Lung (tissue), 12 donors: ENCODE measurements around the gene GNA12. TPM values are rescaled to one million over a fixed set of nuclear protein-coding genes. Genes with fewer than 3 reads are reported as not detected.
A peak's percentile ranks its signal among the peaks of the same experiment; 100 is the strongest.

Source experiments
- ATAC-seq: fragments of 200-7000 bp; cut with Tn5 transposase; one replicate; pipeline ENCODE4 v1.9.1; 2020; ENCODE audit warnings: moderate number of reproducible peaks; ENCODE audit not compliant: insufficient read depth, low FRiP score
- DNase-seq, 3 donors: peaks; one replicate each; pipeline ENCODE4 v3.0.0-alpha.2; 2013 to 2017
- H3K27ac ChIP-seq, 2 donors: one replicate each; pipeline ENCODE4 v1.5.1; 2013; ENCODE audit warnings: mild to moderate bottlenecking in 2 of 2, moderate library complexity in 2 of 2, control low read depth in 1 of 2, inconsistent platforms in 1 of 2, low read depth in 1 of 2, low read length in 1 of 2
- H3K27me3 ChIP-seq, 3 donors: one replicate each; pipeline ENCODE4 v1.5.1; 2013; ENCODE audit warnings: low read length in 2 of 3; ENCODE audit not compliant: control insufficient read depth in 3 of 3, insufficient read depth in 3 of 3
- H3K36me3 ChIP-seq, 4 donors: one replicate each; pipeline ENCODE4 v1.5.1; 2013; ENCODE audit warnings: low read length in 4 of 4, mild to moderate bottlenecking in 1 of 4, moderate library complexity in 1 of 4; ENCODE audit not compliant: control insufficient read depth in 4 of 4, insufficient read depth in 4 of 4
- H3K4me1 ChIP-seq, 5 donors: one replicate each; pipeline ENCODE4 v1.5.1; 2013; ENCODE audit warnings: low read length in 5 of 5, mild to moderate bottlenecking in 2 of 5, moderate library complexity in 1 of 5; ENCODE audit not compliant: control insufficient read depth in 5 of 5, insufficient read depth in 5 of 5
- H3K4me3 ChIP-seq: one replicate; pipeline ENCODE4 v1.5.1; 2013; ENCODE audit warnings: mild to moderate bottlenecking, control low read depth, moderate library complexity
- H3K9ac ChIP-seq, 2 donors: one replicate each; pipeline ENCODE4 v1.5.1; 2013; ENCODE audit warnings: low read length in 2 of 2, control low read depth in 1 of 2; ENCODE audit not compliant: insufficient read depth in 1 of 2
- H3K9me3 ChIP-seq, 4 donors: one replicate each; pipeline ENCODE4 v1.5.1; 2013; ENCODE audit warnings: low read length in 3 of 4, mild to moderate bottlenecking in 1 of 4, moderate library complexity in 1 of 4; ENCODE audit not compliant: control insufficient read depth in 4 of 4, insufficient read depth in 3 of 4
- WGBS, 2 donors: extraction: QIAGEN DNeasy Blood & Tissue Kit; methylation state at CpG; one replicate each; pipeline ENCODE4 v1.1.7; 2013; 5-methylcytosine and 5-hydroxymethylcytosine counted together
- polyA plus RNA-seq, 2 donors: library from polyadenylated mRNA; stranded (reverse); fragments of 200-250 nt; gene quantifications; one replicate each; pipeline ENCODE4 v1.2.1, GENCODE V29; 2013
- total RNA-seq, 2 donors: library from RNA; depleted of rRNA in 1 of 2; stranded (reverse); fragments of >200 nt in 1 of 2; gene quantifications; one replicate each; pipeline ENCODE4 v1.2.1, GENCODE V29; 2014 to 2021
- TF ChIP-seq, protein P1 (sequence below): IDR thresholded peaks from 2 replicates; pipeline ENCODE4 v1.5.1; 2012; ENCODE audit warnings: mild to moderate bottlenecking; ENCODE audit errors: control extremely low read depth, extremely low read depth
- donor health status: control.
- donor health status: control.
- donor health status: Bipolar disorder and iron deficiency.
- donor health status: healthy.
- donor health status: DM: yes; HTN: yes; CAD: no.

GNA12 gene
- total and polyA plus RNA-seq, 4 donors = 11.0 to 51.9 (median 33.5) TPM

DNA sequence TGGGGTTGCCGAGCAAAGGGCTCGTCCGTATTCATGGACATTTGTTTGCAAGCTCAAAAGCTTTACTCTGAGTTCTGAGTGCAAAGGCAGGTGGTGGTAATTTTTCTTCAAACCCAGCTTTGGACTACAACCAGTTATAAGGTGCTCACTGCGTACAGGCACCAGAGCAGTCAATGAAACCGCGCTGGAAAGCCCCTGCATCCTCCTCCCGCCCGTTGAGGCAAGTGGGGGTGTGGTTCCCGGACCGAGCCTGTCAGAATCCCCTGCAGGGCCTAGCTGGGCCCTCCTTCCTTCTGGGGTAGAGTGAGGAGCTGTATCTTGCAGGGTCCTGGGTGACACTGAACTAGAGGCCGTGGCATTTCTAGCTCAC, 133.8 kb downstream of the GNA12 start:
- H3K36me3 ChIP-seq = peaks cover 0 to 6% (median 0%) of the 10 kb centered on the region in 4 donors
- TF ChIP-seq, protein P1, sequence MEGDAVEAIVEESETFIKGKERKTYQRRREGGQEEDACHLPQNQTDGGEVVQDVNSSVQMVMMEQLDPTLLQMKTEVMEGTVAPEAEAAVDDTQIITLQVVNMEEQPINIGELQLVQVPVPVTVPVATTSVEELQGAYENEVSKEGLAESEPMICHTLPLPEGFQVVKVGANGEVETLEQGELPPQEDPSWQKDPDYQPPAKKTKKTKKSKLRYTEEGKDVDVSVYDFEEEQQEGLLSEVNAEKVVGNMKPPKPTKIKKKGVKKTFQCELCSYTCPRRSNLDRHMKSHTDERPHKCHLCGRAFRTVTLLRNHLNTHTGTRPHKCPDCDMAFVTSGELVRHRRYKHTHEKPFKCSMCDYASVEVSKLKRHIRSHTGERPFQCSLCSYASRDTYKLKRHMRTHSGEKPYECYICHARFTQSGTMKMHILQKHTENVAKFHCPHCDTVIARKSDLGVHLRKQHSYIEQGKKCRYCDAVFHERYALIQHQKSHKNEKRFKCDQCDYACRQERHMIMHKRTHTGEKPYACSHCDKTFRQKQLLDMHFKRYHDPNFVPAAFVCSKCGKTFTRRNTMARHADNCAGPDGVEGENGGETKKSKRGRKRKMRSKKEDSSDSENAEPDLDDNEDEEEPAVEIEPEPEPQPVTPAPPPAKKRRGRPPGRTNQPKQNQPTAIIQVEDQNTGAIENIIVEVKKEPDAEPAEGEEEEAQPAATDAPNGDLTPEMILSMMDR = no peak
- no peak for ATAC-seq
- 83 to 88% methylated on average over 11 of the region's 11 CpGs for WGBS, 2 donors
- H3K4me1 ChIP-seq = peaks cover 0 to 23% (median 15%) of the 10 kb centered on the region in 5 donors
- no peaks in the 10 kb centered on the region for H3K27me3 ChIP-seq
- no peak overlapping the region for H3K9ac ChIP-seq
- no peak overlapping the region for H3K27ac ChIP-seq
- no peak for DNase-seq
- no peak overlapping the region for H3K4me3 ChIP-seq
- H3K9me3 ChIP-seq = no peaks in the 10 kb centered on the region

DNA sequence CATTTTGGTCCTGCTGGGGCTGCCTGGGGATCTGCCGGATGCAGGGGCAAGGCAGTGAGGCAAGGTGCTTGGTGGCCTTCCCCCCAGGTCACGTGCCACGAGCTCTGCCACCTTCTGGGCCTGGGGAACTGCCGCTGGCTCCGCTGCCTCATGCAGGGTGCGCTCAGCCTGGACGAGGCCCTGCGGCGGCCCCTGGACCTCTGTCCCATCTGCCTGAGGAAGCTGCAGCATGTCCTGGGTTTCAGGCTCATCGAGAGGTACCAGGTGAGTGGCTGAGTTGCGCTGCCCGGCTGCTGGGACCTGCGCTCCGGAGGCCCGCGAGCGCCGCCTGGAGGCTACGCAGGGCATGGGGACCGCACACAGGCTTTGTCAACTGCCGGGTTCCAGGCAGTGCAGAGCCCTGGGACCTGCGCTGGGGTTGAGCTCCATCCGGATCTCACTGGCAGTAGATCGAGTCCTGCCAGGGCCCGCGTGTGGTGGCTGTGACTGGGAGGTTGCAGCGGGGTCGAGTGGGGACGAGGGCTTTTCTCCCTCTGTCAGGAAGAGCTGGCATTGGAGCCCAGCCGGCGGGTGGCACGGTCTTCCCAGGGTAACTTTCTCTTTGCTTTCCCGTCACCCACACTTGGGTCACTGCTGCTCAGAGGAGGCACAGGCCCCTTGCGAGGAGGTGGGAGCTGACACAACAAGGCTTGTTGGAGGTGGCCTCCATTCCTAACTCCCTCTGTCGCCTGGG, 134.4 kb downstream of the GNA12 start:
- Histone ChIP-seq H3K4me1 (peaks cover 0 to 18% (median 11%) of the 10 kb centered on the region in 5 donors), H3K4me3 (no peak overlapping the region), H3K9me3 (no peaks in the 10 kb centered on the region), H3K36me3 (peaks cover 0 to 4% (median 0%) of the 10 kb centered on the region in 4 donors), H3K9ac (no peak overlapping the region), H3K27ac (no peak overlapping the region), H3K27me3 (no peaks in the 10 kb centered on the region)
- DNase-seq (peak; percentile 54 to 73 (median 72)), ATAC-seq (peak; percentile 84)
- 36 to 42% methylated on average over 34 to 35 of the region's 35 CpGs for WGBS, 2 donors
- TF ChIP-seq, protein P1 = peak; percentile 68

DNA sequence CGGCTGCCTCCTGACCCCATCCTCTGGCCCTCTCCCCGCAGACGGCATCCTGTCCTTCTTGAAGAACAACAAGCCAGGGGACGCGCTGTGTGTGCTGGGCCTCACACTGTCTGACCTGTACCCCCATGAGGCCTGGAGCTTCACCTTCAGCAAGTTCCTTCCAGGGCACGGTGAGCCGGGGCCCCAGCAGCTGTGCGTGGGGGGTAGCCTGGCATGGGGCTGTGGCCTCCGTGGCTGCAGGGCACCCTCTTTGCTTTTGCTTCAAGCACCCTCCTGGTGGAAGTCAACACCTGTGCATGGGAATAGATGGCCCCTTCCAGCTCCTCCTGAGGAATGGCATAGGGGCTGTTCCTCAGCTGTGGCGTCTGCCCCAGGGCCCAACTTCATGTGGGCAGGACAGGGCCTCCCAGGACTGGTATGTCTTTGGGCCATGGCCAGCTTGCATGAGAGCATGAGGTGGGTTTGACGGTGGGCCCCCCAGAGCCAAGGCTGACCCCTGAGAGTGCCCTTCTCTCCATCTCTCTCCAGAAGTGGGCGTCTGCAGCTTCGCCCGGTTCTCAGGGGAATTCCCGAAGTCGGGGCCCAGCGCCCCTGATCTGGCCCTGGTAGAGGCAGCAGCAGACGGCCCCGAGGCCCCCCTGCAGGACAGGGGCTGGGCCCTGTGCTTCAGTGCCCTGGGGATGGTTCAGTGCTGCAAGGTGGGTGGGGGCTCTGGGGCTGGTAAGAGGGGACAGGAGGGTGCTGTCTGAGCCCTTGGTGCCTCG, 135.4 kb downstream of the GNA12 start:
- Histone ChIP-seq H3K9ac (no peak overlapping the region), H3K9me3 (no peaks in the 10 kb centered on the region), H3K36me3 (peaks cover 0 to 4% (median 0%) of the 10 kb centered on the region in 4 donors), H3K4me1 (peaks cover 0 to 18% (median 10%) of the 10 kb centered on the region in 5 donors), H3K4me3 (no peak overlapping the region), H3K27ac (no peak overlapping the region), H3K27me3 (no peaks in the 10 kb centered on the region)
- WGBS, 2 donors = 84 to 88% methylated on average over 20 of the region's 20 CpGs
- DNase-seq = no peak
- no peak for ATAC-seq
- TF ChIP-seq, protein P1 = no peak
